ENCODE data around the gene AFTPH. TPM values are rescaled to one million over a fixed set of nuclear protein-coding genes. Genes with fewer than 3 reads are reported as not detected.

AFTPH gene
- total RNA-seq, 1 donor from 2014 or later, result 13.0 TPM

DNA sequence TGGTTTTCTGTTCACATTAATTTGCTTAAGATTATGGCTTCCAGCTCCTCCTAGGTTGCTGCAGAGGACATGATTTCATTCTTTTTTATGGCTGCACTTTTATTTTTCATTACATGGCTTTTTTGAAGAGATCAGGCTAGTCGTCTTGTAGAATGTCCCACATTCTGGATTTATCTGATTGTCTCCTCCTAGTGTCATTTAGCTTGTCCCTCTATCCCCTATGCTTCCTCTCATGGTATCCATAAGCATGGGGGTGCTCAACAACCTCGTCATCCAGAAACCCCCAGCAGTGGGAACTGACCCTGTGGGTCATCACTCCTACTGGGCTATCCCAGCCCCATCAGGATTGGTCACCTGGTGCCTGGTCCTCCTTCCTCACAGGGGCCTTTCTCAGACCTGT is 80.0 kb downstream of the AFTPH start:
- intact Hi-C loops (cut with micrococcal nuclease), result no loop called here
- ATAC-seq (no peak), DNase-seq (no peak)

DNA sequence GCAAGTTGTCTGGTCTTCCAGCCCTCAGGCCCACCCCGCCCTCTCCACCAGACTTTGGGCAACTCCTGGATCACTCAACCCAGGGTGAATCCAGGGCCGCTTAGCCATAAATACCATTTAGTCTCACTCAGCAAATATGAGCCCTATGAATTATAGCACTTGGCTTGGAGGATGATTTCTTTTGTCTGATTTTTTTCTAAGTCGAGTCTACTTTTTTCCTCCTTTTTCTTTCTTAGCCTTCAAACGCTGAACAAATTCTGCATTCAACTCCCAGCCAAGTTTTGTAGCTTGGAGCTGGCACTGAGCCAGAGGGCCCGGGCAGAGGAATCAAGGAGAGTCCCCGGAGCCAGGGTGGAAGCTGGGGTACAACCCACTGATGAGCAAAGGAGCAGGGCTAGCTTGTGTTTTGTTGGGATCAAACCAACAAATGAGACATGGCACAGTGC is 80.9 kb downstream of the AFTPH start:
- DNase-seq, result peak; percentile 53

DNA sequence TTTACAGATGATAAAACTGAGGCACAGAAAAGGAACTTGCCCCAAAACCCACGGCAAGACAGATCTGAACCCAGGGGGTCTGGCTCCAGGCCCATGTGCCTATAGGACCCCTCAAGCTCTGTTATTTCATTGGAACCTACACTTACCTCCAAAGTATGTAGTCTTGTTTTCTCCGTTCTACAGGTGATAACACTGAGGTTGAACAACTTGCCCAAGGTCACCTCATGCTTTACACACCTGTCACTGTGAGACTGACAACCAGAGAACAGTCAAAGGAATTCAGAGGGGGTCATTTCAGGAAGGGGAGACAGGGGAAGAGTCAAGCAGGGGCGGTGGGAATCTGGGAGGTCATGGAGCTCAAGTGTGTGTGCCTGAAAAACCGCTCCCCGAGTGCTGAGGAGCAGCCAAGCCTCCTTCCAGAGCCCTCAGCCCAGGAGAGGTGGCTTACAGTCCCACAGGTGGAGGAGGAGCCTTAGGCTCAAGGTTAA is 81.9 kb downstream of the AFTPH start:
- intact Hi-C loops (cut with micrococcal nuclease), result no loop called here
- ATAC-seq, result no peak
- no peak for DNase-seq

More for the DNA sequence above, 80.9 kb downstream of the AFTPH start:
- no peak for ATAC-seq
- intact Hi-C loops (cut with micrococcal nuclease), result no loop called here

DNA sequence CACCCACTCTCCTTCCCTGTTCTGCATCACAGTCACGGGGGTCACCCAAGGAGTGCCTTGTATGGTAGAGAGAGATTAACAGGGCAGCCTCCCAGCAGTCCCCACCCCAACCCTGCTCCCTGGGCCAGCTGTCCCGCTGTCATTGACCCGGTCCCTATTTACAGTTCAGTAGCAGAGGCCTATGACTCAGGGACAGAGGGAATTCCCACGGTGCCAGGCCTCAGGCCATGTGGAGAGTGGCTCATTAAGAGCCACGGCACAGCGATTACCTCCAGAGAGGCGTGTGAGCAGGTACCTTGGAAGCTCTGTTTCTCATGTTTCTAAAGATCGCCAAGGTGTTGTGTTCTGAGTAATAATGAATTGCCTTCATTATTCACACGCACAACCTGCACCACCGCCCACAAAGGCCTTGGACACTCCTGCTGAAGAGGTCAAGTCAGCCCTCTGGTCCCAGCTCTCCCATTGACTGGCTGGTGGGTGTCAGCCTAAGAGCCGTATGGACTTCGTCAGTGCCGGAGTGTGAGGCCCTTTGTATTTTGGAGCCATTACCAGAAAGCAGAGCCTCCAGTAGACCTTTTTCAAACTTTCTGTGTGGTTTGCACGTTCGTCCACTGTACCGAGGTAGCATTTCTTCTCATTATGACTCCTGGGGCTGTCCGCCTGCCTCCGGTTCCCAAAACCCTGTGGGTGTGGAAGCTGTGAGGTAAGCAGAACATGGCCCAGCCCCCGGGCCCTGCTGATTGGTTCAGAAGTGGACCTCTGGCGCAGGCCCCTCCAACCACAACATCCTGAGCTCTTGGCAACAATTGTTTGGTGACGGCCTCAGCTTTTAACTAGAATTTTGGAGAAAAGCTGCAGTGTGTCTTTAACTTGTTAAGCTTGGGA is 82.6 kb downstream of the AFTPH start:
- peak; percentile 88 for ATAC-seq
- peak; percentile 91 for DNase-seq
- intact Hi-C loops (cut with micrococcal nuclease), result no loop called here

DNA sequence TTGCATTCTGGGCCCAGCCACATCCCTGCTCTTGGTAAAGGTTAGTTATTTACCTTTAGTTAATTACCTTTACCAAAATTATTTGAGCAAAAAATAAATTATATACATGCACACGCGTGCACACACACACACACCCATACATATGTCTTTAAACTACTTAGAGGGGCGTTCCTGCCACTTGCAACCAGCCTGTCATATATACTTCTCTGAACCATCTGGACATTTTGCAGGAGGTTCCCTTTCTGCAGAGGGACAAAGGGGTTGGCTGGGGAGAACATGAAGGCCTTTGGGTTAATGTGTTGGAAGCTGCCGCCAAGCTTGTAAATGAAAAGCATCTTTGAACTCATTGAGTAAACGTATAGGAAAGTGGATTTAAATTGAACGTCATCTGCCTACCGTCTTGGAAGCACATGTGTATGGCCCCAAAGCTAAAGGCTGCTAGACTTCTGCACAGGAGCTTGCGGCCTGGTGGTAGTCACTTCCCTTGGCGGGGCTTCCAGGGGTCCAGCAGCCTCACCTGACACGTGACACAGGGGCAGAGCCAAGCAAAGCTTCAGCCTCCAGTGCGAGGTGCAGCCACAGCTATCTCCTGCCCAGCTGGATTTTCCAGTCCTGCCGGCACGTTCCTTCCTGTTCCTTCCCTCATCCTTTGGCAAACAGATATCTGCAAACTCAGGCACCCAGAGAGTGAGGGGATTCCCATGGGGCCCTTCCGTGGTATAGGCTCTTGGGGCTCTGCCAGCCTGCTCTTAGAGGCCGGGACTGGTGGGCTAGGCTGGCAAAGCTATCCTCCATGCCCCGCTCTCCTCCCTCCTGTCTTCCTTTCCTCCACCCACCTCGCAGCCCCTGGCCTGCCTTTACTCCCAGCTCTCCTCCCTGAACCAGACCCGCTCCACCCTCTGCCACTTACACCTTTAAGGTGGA is 83.5 kb downstream of the AFTPH start:
- ATAC-seq (no peak), DNase-seq (no peak)
- intact Hi-C loops (cut with micrococcal nuclease), result no loop called here

DNA sequence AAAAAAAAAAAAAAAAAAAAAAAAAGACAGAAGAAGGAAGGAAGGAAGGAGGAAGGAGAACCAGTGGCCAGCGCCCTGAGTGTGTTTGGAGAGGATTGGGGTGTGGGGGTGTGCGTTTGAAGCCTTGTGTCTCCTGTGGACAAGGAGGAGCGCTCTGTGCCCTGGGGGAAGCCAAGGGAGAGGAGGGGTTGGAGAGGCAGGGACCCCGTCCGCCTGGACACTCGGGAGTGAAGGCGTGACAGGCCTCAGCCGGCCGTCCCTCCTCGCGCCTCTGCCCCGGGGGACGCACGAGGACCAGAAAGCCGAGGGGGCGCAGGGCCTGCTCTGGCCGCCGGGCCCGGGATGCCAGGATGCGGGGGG is 84.7 kb downstream of the AFTPH start:
- intact Hi-C loops (cut with micrococcal nuclease), result no loop called here
- DNase-seq (no peak), ATAC-seq (peak; percentile 24)

DNA sequence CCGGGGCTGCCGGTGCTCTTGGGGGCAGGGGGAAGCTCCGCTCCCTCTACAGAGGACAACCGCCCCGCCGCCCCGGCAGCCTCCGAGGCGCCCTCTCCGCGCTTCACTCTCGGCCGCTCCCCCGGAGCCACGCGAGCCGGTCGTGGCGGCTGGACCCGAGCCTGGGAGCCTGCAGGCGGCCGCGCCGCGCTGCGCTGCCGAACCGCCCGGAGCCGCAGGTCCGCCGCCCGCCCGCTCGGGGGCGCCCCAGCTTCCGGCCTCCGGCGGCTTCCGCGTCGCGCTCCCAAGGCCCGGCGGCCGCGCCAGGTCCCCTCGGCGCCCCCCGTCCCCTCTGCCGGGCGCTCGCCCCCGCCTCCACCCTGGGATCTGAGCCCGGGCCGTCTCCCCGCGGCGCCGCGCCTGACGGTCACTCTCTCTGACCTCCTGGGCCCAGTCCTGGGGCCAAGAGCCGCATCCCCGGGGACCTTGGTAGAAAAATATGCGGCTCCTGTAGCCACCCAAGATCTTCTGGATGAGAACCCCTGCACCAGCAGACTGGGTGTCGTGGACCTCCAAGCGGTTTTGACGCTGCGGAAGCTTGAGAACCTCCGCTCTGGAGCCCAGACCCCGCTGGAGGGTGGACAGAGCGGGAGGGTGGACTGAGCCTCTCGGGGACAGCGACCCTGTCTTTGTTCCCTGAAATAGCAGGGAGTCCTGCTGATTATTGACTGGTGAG is 85.3 kb downstream of the AFTPH start:
- peak; percentile 87 for ATAC-seq
- DNase-seq, result peak; percentile 83
- intact Hi-C loops (cut with micrococcal nuclease), result no loop called here

DNA sequence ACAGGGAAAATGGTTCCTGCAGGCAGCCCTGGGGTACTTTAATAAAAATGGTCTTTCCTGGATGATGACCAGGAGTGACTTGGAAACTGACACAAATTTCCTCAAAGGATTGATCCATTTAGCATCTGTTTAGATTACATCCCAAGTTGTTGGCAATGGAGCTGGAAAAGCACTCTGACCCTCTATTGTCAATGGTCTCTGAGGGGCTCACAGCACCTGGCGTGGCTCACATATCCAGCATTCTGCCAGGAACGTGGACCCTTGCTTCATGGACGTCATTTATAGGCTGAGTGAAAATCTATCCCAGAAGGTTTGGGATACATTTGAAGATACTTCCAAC is 85.8 kb downstream of the AFTPH start:
- intact Hi-C loops (cut with micrococcal nuclease), result no loop called here
- no peak for DNase-seq
- ATAC-seq, result no peak

DNA sequence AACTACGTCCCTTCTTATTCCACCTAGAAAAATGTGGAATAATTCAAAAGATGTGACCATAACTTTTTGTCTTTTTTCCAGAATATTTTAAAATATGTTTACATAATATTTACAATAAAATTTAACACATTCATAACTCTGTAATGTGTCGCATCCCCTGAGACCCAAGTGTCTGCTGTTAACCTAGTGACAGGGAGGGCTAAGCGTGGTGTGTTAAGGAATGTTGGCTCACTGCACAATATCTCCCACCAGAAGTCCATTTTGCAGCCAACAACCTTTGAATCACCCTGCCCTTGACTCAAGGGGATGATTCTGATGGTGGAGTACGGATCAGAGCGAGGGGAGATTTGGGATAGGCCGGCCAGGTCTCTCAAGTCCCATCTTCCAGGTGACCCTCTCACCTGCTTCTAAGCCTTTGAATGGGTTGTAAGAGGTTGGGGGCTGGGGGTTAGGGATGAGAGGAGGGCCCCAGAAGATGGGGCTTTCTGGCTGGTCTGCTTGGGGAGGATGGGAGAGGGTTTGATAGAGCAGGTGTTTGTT is 86.3 kb downstream of the AFTPH start:
- DNase-seq (no peak), ATAC-seq (no peak)
- intact Hi-C loops (cut with micrococcal nuclease), result no loop called here

DNA sequence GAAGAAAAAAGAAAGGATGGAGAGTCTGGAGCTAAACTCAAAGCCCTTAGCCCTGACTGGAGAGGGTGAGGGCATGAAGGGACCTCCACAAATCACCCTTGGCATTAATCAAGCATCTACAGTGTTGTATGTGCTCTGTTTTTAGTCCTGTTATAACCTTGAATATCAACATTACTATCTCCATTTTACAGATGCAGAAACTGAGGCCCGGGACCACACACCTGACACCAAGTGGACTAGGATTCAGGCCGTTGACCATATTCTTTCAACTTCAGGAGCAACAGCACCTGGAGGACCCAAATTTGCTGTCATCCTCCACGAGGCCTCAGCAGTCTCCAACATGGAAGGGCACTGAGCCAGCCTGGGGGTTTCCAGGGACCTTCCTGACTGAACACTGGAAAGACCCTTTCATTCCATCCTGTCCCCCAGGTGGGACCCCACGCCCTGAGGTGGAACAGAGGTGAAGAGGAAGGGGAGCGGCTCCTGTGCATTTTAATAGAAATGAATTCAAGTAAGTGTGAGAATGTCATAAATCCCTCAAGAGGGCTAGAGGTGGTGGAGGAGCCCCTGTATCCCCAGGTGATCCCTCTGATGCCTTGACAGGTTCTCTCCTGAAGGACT is 88.6 kb downstream of the AFTPH start:
- ATAC-seq (no peak), DNase-seq (no peak)
- intact Hi-C loops (cut with micrococcal nuclease), result no loop called here

DNA sequence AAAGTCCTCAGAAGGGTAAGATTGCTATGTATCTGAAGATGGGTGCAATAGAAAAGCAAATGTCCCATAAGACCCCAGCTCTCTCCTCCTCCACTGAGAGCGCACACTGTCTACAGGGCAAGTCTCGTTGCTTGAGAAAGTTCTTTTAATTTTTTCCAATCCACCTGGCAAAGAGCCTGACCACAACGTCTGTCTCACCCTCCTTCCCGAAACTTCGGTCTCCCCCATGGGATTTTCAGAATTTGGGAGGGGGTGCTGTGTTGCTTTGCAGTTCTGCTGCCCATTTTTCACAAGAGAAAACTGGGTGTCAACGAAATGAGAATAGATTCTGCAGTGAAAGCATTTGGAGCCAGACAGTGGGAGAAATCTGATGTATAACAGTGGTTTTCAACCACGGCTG is 89.1 kb downstream of the AFTPH start:
- ATAC-seq, result no peak
- intact Hi-C loops (cut with micrococcal nuclease), result no loop called here

DNA sequence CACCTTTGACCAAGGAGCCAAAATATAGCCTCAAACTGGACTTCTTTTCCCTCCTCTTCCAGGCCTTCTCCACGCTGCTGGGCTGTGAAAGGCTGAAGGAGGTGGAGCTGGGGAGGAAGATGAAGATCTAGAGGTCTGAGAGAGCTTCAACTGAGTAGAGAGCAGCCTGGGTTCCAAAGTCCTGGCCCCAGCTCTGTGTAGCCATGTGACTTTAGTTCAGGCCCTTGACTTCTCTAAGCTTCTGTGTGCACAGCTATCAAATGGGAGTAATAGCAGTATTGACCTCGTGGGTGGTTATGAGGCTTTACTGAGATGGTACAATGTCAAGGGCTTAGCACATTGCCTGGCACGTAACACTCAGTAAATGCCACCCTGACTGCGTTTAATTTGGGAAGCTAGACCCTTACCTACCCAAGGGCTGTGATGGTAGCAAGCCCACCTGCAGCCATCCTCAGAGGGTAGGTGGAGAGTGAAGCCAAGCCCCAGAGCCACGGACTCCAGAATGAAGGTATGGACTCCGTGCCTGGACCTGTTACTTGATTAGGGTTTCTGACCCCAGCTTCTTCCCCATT is 91.2 kb downstream of the AFTPH start:
- intact Hi-C loops (cut with micrococcal nuclease), result no loop called here
- DNase-seq (no peak), ATAC-seq (no peak)

More for the DNA sequence above, 89.1 kb downstream of the AFTPH start:
- no peak for DNase-seq

DNA sequence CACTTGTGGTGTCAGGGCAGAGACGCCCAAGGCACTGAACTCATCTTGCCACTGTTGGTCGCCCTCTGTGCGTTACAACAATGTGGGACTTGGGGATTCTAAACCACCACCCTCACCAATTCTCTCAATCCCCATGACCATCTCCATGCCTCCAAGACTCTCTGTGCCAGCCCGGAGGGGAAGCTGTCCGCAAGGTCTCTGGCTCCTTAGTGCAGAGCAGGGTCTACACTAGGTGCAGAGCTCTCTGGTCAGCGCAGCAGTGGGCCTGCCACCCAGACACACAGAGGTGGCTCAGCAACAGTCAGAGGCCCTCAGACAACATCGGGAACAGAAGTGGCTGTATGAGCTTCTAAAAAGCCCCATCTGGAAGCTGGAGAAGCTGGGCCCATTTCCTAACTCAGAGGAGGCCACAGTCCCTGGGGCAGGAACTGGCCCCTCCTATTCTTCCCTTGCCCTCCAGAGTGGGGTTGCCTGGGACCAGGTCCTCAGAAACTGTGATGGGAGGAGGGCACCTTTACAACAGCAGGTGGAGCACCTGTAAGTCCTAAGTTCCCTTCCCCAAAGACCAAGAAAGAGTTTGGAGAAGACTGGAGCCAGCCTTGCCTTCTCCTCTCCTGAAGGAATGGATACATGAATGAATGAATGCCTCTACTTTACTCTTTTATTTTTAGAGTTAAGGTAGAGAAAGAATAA is 91.9 kb downstream of the AFTPH start:
- DNase-seq, result no peak
- ATAC-seq, result no peak
- intact Hi-C loops (cut with micrococcal nuclease), result no loop called here

DNA sequence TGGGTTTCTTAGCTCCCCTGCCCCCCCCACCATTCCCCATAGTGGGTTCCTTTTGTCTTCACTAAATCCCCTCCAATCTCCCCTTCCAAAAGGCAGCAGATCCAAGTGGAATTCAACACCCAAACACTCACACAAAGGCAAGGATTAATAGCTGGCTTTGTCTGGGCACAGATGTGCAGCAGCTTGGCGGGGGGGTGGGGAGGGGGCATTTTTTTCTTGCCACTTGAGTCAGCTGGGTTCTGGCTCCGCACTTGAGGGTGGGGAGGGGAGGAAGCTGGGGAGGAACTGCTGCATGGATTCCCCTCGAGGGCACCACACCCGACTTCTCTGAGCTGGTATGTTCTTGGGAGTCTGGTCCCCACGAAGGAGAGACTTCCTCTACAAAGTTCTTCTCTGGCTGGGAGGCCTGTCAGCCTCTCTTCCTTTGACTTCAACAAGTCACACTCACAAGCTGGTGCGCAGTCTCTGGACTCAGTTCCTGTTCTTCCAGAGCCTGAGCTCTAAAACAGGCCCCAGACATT is 93.6 kb downstream of the AFTPH start:
- no peak for DNase-seq
- ATAC-seq, result no peak
- intact Hi-C loops (cut with micrococcal nuclease), result no loop called here

DNA sequence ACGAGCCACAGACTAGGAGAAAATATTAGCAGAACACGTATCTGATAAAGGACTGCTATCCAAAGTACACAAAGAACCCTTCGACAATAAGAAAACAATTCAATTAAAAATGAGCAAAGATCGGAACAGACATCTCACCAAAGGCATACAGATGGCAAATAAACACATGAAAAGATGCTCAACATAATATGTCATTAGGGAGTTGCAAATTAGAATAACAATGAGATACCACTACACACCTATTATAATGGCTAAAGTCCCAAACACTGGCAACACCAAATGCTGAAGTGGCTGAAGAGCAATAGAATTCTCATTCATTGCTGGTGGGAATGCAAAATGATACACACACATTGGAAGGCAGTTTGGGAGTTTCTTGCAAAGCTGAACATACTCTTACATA is 96.5 kb downstream of the AFTPH start:
- ATAC-seq (no peak), DNase-seq (no peak)
- intact Hi-C loops (cut with micrococcal nuclease), result no loop called here

DNA sequence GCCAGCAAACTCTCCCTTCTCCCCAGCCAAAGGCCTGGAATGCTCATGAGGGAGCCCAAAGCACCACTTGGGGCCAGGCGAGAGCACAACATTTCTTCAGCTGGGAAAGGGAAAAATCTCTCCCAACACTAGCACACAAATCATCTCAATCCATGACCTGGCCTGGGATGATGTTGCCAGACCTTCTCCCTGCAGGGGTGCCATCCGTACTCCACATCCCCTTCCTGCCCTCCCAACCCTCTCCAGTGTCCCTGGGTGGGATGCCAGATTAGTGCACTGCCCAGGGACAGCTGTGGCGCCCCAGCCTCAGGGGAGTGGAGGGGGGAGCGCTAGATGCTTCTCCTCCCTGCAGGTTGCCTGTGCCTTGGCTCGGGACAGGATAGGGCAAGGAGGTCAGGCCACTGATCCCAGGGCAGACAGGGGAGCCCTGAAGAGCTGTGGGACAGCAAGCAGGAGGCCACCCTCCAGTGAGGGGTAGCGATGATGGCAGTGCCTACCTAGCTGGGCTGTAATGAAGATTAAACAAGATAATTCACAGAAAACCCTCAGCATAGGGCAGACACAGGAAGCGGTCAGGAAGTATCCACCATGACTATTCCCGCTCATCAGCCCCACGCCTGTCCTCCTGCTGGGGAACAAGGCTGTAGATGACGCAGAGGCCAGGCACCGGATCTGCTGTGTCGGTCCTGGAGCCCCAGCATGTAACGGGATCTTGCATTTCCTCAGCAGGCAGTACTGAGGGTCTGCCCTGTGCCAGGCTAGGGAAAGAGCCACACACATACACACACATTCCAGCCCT is 98.5 kb downstream of the AFTPH start:
- intact Hi-C loops (cut with micrococcal nuclease), result no loop called here
- no peak for ATAC-seq
- DNase-seq, result no peak

DNA sequence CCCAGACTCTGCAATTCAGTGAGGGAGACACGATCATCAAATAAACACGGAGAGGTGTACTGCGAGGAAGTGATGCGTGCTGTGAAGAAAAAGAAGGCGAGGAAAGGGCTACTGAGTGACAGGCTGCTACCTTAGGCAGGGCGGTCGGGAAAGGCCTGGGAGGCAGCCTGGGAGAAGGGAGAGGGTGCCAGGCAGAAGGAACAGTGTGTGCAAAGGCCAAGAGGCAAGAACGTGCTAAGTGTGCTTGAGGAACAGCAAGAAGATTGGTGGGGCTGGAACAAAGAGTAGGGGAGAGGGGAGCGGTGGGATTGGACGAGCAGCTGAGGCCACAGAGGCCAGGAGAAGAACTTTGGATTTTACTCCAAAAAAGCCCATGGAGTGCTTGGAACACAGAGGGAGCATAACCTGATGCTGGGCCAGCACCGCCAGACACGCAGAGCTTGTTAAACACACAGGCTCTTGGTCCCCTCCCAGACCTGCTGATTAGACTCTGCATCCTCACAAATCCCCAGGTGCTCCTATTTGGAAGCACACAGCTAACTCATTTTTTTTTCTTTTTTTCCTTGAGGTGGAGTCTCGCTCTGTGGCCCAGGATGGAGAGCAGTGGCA is 99.2 kb downstream of the AFTPH start:
- intact Hi-C loops (cut with micrococcal nuclease), result no loop called here
- no peak for DNase-seq
- no peak for ATAC-seq

All from left ventricle myocardium superior (tissue), 1 donor.